ENCODE data around the gene MMP24. TPM values are rescaled to one million over a fixed set of nuclear protein-coding genes. Genes with fewer than 3 reads are reported as not detected.

The MMP24 gene
- total RNA-seq, 1 experiment from 2014 or later: 0.91 TPM

DNA sequence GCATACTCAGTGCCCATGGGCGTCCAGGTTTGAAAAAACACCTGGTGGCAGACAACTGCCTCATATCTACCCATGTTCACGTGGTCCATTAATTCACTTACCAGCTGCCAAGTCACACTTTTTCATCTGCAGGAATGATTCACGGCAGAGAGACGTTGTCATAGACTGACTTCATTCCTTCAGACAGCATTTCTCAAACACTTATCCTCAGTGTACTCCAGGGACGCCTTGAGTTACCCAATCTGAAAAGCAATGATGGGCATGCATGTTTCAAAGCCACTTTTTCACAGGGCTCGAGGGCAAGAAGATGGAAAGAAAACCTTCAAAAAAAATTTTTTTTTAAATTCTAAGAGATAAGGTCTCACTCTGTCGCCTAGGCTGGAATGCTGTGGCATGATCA lies 45.4 kb downstream of the MMP24 start:
- DNase-seq (no peak), ATAC-seq (no peak)
- peaks cover 6% of the 10 kb centered on the region for H3K79me2 ChIP-seq (ENCODE audit: low read length)
- H3K27ac ChIP-seq (ENCODE audit: low read length): no peak overlapping the region
- no peaks in the 10 kb centered on the region for H4K20me1 ChIP-seq (ENCODE audit: low read length)
- POLR2A ChIA-PET (ENCODE audit: unreplicated experiment): no interaction called here
- BruUV-seq (replicated peaks): no TSS peak
- no peak overlapping the region for H2AFZ ChIP-seq (ENCODE audit: low read length)
- no peaks in the 10 kb centered on the region for H3K9me3 ChIP-seq (ENCODE audit: low read length)
- H3K9ac ChIP-seq (ENCODE audit: low read length): no peak overlapping the region
- CTCF ChIA-PET: interaction anchor here (0.5 kb wide), 1 partner anchor 167 kb away, joined by 10 read pairs; no protein-coding TSS in a partner anchor
- intact Hi-C loops (cut with micrococcal nuclease): no loop called here
- no peaks in the 10 kb centered on the region for H3K9me2 ChIP-seq (replicated peaks; ENCODE audit: low read length)
- no peaks in the 10 kb centered on the region for H3F3A ChIP-seq (ENCODE audit: low read length, unreplicated experiment)
- H3K4me3 ChIP-seq (ENCODE audit: low read length): no peak overlapping the region
- H3K27me3 ChIP-seq (ENCODE audit: low read length): no peaks in the 10 kb centered on the region
- peaks cover 7% of the 10 kb centered on the region; the same call in 1 of the 2 replicates for H3K36me3 ChIP-seq (ENCODE audit: low read depth, low read length)
- no peak for TF ChIP-seq EZH2phosphoT487 (IDR thresholded peaks at IDR 0.05; ENCODE audit: borderline replicate concordance, low read length)
- no peak for TF ChIP-seq CTCF (conservative IDR thresholded peaks at IDR 0.05; ENCODE audit: low read depth, low read length)
- no peak for TF ChIP-seq EZH2 (IDR thresholded peaks at IDR 0.05; ENCODE audit: low read length, unreplicated experiment)
- H3K4me2 ChIP-seq (ENCODE audit: low read length): no peak overlapping the region
- H3K4me1 ChIP-seq (ENCODE audit: insufficient read depth, low read length): peaks cover 4% of the 10 kb centered on the region

- ATAC-seq: no peak
- BruUV-seq (replicated peaks): no TSS peak
- DNase-seq: no peak
- no peaks in the 10 kb centered on the region for H3K9me3 ChIP-seq (ENCODE audit: low read length)
- ChIA-PET CTCF (no interaction called here), POLR2A (ENCODE audit: unreplicated experiment) (no interaction called here)
- H3K4me2 ChIP-seq (ENCODE audit: low read length): no peak overlapping the region
- no peak for TF ChIP-seq EZH2 (IDR thresholded peaks at IDR 0.05; ENCODE audit: low read length, unreplicated experiment)
- TF ChIP-seq EZH2phosphoT487 (IDR thresholded peaks at IDR 0.05; ENCODE audit: borderline replicate concordance, low read length): no peak
- TF ChIP-seq CTCF (conservative IDR thresholded peaks at IDR 0.05; ENCODE audit: low read depth, low read length): no peak
- peaks cover 12% of the 10 kb centered on the region for H3K79me2 ChIP-seq (ENCODE audit: low read length)
- no peak overlapping the region for H3K27ac ChIP-seq (ENCODE audit: low read length)
- H3K4me3 ChIP-seq (ENCODE audit: low read length): no peak overlapping the region
- peaks cover 4% of the 10 kb centered on the region for H3F3A ChIP-seq (ENCODE audit: low read length, unreplicated experiment)
- H3K9ac ChIP-seq (ENCODE audit: low read length): no peak overlapping the region
- no peaks in the 10 kb centered on the region for H3K27me3 ChIP-seq (ENCODE audit: low read length)
- H3K9me2 ChIP-seq (replicated peaks; ENCODE audit: low read length): no peaks in the 10 kb centered on the region
- peaks cover 12% of the 10 kb centered on the region for H3K4me1 ChIP-seq (ENCODE audit: insufficient read depth, low read length)
- H4K20me1 ChIP-seq (ENCODE audit: low read length): no peaks in the 10 kb centered on the region
- H2AFZ ChIP-seq (ENCODE audit: low read length): no peak overlapping the region
- peaks cover 9% of the 10 kb centered on the region for H3K36me3 ChIP-seq (ENCODE audit: low read depth, low read length)
- intact Hi-C loops (cut with micrococcal nuclease): no loop called here
Observed at GRCh38 chr20:35273449-35274171, 47.1 kb downstream of the MMP24 start.

All from PC-3 (cell line).